ENCODE measurements around the gene JAML.

JAML gene

GRCh38 chr11:118166641-118167040, 58.2 kb downstream of the JAML start:
- DNase-seq (ENCODE audit: low read depth) = no peak

- DNase-seq (ENCODE audit: low read depth) = no peak
Measured at GRCh38 chr11:118164885-118165284, 59.9 kb downstream of the JAML start.

GRCh38 chr11:118163494-118163893, 61.3 kb downstream of the JAML start:
- DNase-seq (ENCODE audit: low read depth) = no peak

GRCh38 chr11:118162846-118163245, 62.0 kb downstream of the JAML start:
- DNase-seq (ENCODE audit: low read depth) = no peak

- DNase-seq (ENCODE audit: low read depth) = no peak
Measured at GRCh38 chr11:118161786-118162185, 63.0 kb downstream of the JAML start.

GRCh38 chr11:118157186-118157895, 67.5 kb downstream of the JAML start:
- DNase-seq (ENCODE audit: low read depth) = no peak

GRCh38 chr11:118156531-118157185, 68.2 kb downstream of the JAML start:
- DNase-seq (ENCODE audit: low read depth) = no peak

- no peak for DNase-seq (ENCODE audit: low read depth)
Measured at GRCh38 chr11:118155776-118156530, 68.9 kb downstream of the JAML start.

- DNase-seq (ENCODE audit: low read depth) = no peak
Measured at GRCh38 chr11:118154641-118155040, 70.2 kb downstream of the JAML start.

GRCh38 chr11:118153976-118154375, 70.8 kb downstream of the JAML start:
- no peak for DNase-seq (ENCODE audit: low read depth)

- no peak for DNase-seq (ENCODE audit: low read depth)
Measured at GRCh38 chr11:118153516-118153915, 71.3 kb downstream of the JAML start.

GRCh38 chr11:118152552-118153471, 72.0 kb downstream of the JAML start, which contains the start of gene SCN4B:
SCN4B (minus strand) TSS chr11:118152823; CDS start chr11:118152673, 150 bp downstream.
- no peak for DNase-seq (ENCODE audit: low read depth)

GRCh38 chr11:118152020-118152551, 72.7 kb downstream of the JAML start:
- DNase-seq (ENCODE audit: low read depth) = no peak

- DNase-seq (ENCODE audit: low read depth) = no peak
Measured at GRCh38 chr11:118151431-118151830, 73.4 kb downstream of the JAML start.

GRCh38 chr11:118149493-118149892, 75.3 kb downstream of the JAML start:
- no peak for DNase-seq (ENCODE audit: low read depth)

- DNase-seq (ENCODE audit: low read depth) = no peak
Measured at GRCh38 chr11:118148856-118149255, 76.0 kb downstream of the JAML start.

- no peak for DNase-seq (ENCODE audit: low read depth)
Measured at GRCh38 chr11:118148240-118148639, 76.6 kb downstream of the JAML start.

GRCh38 chr11:118147502-118147901, 77.3 kb downstream of the JAML start:
- DNase-seq (ENCODE audit: low read depth) = no peak

- no peak for DNase-seq (ENCODE audit: low read depth)
Measured at GRCh38 chr11:118146554-118146953, 78.3 kb downstream of the JAML start.

- peak; percentile 36 for DNase-seq (ENCODE audit: low read depth)
Measured at GRCh38 chr11:118145285-118146227, 79.3 kb downstream of the JAML start.

Measured in HS-5 (cell line).